Neural cell (in vitro differentiated cells): Measurements from ENCODE around the gene CTRB1.

ENCODE experiments used
- CTCF ChIP-seq: fragments of 450-650 bp; IDR thresholded peaks from 2 replicates; pipeline ENCODE4 v1.5.1; 2014; ENCODE audit warnings: antibody characterized with exemption, mild to moderate bottlenecking, moderate library complexity; ENCODE audit not compliant: poor library complexity, severe bottlenecking
- EP300 ChIP-seq: fragments of 450-650 bp; conservative IDR thresholded peaks from 2 replicates; pipeline ENCODE4 v1.6.1; 2014; ENCODE audit warnings: antibody characterized with exemption, mild to moderate bottlenecking, moderate library complexity; ENCODE audit not compliant: poor library complexity, severe bottlenecking
- EZH2 ChIP-seq: fragments of 200-600, 300-800 bp; shearing (Covaris generic), sonication (generic); IDR thresholded peaks from 2 replicates; pipeline ENCODE4 v1.6.1; 2014; ENCODE audit warnings: antibody characterized with exemption, low read length, borderline replicate concordance, mild to moderate bottlenecking; ENCODE audit not compliant: insufficient read depth, poor library complexity, severe bottlenecking
- POLR2AphosphoS5 ChIP-seq: IDR thresholded peaks from 2 replicates; pipeline ENCODE4 v1.6.1; 2012
- RAD21 ChIP-seq: fragments of 450-650 bp; conservative IDR thresholded peaks from 2 replicates; pipeline ENCODE4 v1.6.1; 2014; ENCODE audit warnings: antibody characterized with exemption, mild to moderate bottlenecking, moderate library complexity
- SMC3 ChIP-seq: fragments of 450-650 bp; conservative IDR thresholded peaks from 2 replicates; pipeline ENCODE4 v1.6.1; 2014; ENCODE audit warnings: antibody characterized with exemption, mild to moderate bottlenecking, moderate library complexity; ENCODE audit not compliant: poor library complexity
- TAF1 ChIP-seq: IDR thresholded peaks from 2 replicates; pipeline ENCODE4 v1.6.1; 2012; ENCODE audit warnings: low read depth
- TF ChIP-seq, protein P1 (sequence below): IDR thresholded peaks from 2 replicates; pipeline ENCODE4 v1.6.1; 2012; ENCODE audit warnings: borderline replicate concordance

GRCh38 chr16:75258807-75259141, 40.0 kb downstream of the CTRB1 start:
- TF ChIP-seq CTCF (no peak), EP300 (no peak), POLR2AphosphoS5 (no peak), EZH2 (no peak), RAD21 (no peak), TAF1 (no peak), SMC3 (no peak)
- TF ChIP-seq, protein P1, sequence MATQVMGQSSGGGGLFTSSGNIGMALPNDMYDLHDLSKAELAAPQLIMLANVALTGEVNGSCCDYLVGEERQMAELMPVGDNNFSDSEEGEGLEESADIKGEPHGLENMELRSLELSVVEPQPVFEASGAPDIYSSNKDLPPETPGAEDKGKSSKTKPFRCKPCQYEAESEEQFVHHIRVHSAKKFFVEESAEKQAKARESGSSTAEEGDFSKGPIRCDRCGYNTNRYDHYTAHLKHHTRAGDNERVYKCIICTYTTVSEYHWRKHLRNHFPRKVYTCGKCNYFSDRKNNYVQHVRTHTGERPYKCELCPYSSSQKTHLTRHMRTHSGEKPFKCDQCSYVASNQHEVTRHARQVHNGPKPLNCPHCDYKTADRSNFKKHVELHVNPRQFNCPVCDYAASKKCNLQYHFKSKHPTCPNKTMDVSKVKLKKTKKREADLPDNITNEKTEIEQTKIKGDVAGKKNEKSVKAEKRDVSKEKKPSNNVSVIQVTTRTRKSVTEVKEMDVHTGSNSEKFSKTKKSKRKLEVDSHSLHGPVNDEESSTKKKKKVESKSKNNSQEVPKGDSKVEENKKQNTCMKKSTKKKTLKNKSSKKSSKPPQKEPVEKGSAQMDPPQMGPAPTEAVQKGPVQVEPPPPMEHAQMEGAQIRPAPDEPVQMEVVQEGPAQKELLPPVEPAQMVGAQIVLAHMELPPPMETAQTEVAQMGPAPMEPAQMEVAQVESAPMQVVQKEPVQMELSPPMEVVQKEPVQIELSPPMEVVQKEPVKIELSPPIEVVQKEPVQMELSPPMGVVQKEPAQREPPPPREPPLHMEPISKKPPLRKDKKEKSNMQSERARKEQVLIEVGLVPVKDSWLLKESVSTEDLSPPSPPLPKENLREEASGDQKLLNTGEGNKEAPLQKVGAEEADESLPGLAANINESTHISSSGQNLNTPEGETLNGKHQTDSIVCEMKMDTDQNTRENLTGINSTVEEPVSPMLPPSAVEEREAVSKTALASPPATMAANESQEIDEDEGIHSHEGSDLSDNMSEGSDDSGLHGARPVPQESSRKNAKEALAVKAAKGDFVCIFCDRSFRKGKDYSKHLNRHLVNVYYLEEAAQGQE: no peak
